Femur (tissue), 1 donor: ENCODE results near the gene CHST8.
A peak's percentile ranks its signal among the peaks of the same experiment; 100 is the strongest.

ENCODE experiments used
- DNase-seq: peaks from one replicate; pipeline ENCODE4 v3.0.0-alpha.2; 2017

Gene CHST8

GRCh38 chr19:33720691-33721682 is 99.2 kb downstream of the CHST8 start:
- DNase-seq: no peak

DNA sequence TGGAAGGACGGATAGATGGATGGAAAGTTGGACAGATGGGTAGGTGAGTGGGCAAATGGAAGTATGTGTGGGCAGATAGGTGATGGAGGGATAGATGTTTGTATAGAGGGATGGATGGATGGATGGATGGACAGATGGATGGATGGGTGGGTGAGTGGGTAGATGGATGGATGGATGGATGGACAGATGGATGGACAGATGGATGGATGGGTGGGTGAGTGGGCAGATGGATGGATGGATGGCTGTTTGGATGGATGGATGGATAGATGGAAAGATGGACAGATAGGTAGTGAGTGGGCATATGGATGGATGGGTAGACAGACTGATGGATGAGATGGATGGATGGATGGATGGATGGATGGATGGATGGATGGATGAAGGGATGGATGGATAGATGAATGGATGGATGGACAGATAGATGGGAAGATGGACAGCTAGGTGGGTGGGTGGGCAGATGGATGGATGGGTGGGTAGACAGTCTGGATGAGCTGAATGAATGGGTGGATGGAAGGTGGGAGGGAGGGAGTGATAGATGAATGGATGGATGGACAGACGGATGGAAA is 100.1 kb downstream of the CHST8 start:
- no peak for DNase-seq

- DNase-seq: no peak
Measured at GRCh38 chr19:33722456-33723239, 100.9 kb downstream of the CHST8 start.

DNA sequence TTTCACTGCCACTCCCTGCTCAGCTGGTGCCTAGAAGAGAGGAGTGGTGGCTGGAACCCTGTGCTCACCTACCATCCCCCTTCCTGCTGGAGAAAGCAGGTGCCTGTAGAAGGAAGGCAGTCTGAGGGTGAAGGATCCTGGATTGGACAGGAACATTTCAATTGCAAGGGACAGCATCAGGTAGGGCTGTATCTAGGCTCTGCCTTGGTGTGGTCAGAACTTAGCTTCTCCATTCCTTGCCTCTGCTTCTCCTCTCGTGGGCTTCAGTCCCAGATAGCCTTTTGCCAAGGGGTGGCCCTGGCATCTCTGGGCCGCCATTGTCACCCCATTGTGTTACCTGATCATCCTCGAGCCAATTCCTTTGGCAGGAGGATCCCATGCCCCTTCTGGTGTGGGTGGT is 101.8 kb downstream of the CHST8 start:
- no peak for DNase-seq

GRCh38 chr19:33724021-33724720 is 102.4 kb downstream of the CHST8 start:
- no peak for DNase-seq

GRCh38 chr19:33724721-33725060 is 102.9 kb downstream of the CHST8 start:
- DNase-seq: no peak

DNA sequence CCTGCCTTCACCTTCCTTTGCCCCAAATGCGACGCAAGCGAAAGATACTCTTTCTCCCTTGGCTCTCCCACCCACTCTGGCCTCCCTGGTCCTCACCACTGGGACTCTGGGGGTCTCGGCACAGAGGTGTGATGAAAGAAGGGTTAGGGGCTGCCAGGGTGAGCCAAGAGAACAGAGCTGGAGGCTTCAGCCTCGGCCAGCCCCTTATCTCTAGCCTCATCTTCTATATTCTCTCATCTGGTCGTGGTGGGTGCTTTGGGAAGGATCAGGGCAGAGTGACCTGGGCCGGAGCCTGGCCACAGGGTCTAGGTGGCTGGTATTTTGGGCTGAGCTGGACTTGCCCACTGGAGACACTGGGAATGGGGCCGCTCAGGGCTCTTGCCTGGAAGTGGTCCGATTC is 103.8 kb downstream of the CHST8 start:
- no peak for DNase-seq

DNA sequence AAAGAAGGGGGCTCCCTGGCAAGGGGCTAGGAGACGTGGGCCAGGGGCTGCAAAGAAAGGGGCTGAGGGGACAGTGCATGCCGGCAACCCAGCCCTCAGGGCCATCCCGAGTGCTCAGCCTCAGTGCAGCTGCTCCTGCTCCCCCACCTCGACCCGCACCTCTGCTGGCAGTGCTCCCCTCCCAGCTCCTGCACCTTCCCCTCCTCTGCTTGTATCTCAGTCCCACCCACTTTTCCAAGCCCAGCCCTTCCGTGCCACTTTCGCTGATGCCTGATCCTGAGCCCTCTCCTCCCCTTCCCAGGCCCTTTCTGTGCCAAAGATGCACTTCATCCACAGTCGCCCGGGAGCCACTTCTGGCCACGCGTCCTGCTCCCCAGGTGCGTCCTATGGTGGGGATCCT is 105.0 kb downstream of the CHST8 start:
- no peak for DNase-seq

DNA sequence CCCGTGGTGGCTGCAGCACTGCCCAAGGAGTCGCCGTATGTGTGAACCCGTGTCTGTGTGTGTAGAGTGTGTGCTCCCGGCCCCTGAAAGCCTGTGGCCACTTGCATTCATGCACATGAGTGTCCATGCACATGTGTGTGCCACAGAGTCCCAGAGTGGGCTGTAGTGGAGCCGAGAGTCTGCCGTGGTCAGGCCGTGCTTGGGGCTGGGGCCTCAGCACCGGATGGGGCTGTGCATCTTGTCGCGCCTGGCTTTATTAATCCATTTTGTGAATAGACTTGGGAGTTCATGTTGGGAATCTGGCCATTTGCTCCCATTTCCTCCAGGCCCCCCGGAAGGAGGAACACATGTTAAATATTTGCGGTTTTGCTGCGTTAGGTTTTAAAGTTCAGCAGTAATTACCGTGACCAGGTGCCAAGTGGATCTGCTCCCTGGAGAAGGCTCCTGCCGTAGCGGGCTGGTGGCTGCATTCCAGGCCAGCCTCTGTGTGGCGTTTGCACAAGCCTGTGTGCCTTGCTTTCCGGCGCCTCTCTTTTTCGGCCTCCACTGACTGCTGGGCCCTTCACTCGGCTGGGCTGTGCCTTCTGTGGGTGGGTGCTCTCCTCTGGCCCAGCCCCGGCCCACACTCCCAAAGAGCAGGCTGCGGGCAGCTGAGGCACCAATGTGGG is 105.7 kb downstream of the CHST8 start:
- DNase-seq: no peak

GRCh38 chr19:33728141-33728540 is 106.4 kb downstream of the CHST8 start:
- no peak for DNase-seq

DNA sequence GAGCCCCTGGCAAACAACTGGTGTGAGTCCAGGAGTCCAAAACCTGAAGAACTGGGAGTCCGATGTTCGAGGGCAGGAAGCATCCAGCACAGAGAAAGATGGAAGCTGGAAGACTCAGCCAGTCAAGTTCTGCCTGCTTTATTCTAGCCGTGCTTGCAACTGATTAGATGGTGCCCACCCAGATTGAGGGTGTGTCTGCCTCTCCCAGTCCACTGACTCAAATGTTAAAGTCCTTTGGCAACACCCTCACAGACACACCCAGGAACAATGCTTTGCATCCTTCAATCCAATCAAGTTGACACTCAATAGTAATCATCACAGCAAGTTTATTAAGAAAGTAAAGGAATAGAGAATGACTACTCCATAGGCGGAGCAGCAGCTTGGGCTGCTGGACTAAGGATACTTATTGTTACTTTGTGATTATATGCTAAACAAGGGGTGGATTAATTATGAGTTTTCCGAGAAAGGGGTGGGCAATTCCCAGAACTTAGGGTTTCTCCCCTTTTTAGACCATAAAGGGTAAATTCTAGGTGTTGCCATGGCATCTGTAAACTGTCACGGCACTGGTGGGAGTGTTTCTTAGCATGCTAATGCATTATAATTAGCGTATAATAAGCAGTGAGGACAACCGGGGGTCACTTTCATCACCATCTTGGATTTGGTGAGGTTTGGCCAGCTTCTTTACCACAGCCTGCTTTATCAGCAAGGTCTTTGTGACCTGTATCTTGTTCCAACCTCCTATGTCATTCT is 109.3 kb downstream of the CHST8 start:
- DNase-seq: no peak

DNA sequence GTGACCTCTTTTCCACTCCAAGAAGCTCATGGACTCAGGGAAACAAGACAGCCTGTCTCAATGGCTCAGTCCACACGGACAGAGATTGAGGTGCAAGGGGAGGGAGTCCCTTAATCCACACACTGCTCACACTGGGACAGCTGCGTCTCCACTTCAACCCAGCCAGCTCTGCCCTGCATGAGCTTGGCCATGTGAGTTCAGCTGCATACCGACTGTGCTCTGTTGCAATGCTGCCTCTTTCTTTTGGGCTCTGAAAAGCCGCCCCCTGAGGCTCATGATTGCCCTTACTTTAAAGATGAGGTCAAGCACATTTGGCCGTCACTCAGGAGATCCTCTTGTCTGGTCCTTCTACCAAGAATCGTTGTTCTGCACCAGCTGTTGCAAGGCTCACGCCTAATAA is 110.1 kb downstream of the CHST8 start:
- DNase-seq: no peak

GRCh38 chr19:33734913-33735312 is 113.2 kb downstream of the CHST8 start:
- peak; percentile 41 for DNase-seq

GRCh38 chr19:33736158-33736557 is 114.4 kb downstream of the CHST8 start:
- no peak for DNase-seq

DNA sequence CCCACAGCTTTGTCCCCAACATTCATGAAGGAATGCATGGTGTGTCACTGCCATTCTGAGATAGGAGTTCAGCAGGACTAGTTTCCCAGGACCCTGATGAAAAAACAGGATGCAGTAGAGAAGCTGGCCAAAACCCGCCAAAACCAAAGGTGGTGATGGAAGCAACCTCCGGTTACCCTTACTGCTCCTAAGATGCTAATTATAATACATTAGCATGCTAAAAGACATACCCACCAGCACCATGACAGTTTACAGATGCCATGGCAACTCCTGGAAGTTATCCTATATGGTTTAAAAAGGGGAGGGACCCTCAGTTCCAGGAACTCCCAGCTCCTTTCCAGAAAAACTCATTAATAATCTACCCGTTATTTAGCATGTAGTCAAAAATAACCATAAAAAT is 115.0 kb downstream of the CHST8 start:
- DNase-seq: no peak

DNA sequence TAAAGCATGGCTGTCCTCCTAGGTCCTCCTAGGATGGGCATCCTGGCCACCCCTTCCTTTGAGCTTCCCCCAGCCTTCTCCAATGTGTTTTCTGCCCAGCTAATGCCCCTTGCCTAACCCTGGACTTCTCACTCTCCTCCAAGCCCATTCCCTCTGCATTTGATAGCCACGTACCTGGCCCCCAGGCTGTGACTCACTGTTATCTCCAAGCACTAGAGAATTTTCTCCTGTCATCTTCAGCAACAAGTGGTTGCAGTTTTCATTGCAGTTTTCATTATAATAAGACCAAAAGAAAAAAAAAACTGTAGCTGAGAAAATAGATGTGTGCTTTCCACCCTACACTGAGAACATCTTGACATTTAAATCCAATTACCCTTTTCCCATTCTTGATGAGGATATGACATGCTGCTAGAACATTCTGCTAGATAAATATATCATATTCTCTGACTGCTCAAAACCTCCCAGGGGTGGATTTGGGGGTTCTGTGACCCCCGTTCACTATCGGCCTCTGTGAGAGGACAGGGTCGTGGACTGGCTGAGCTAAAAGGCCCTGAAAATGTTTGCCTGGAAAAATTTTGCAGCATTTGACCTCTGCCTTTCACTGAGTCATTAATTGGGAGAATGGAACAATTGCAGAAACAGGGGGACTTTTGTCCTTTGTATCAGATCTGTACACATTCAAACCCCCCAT is 116.1 kb downstream of the CHST8 start:
- no peak for DNase-seq

- peak; percentile 54 for DNase-seq
Measured at GRCh38 chr19:33740811-33741396, 119.2 kb downstream of the CHST8 start.

DNA sequence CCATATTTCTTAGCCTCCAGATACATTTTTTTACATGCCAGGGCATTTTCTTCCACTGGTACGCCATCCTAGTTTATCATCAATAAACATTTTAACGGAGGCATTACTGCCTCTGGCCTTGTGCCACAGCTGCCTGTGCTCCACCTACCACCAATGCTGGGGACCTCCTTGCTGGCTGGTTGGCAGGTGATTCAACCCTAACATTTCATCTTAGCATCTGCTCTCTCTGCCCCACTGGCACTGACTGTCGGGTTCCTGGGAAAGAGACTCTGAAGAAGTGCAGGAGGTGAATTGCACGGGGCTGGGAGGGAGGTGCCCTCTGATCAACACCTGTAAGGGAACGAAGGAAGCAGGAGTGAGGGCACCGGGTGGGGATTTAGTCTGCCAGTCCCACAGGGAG is 123.5 kb downstream of the CHST8 start:
- no peak for DNase-seq

GRCh38 chr19:33746159-33746558 is 124.4 kb downstream of the CHST8 start:
- no peak for DNase-seq

- DNase-seq: no peak
Measured at GRCh38 chr19:33747273-33747672, 125.5 kb downstream of the CHST8 start.

- no peak for DNase-seq
Measured at GRCh38 chr19:33748231-33748630, 126.5 kb downstream of the CHST8 start.
